Heart right ventricle (tissue), 16 donors: ENCODE measurements around the gene SCRN1. TPM values are rescaled to one million over a fixed set of nuclear protein-coding genes. Genes with fewer than 3 reads are reported as not detected.

ENCODE experiments used
- ATAC-seq, 8 donors: fragments of 200-7000 bp; cut with Tn5 transposase; one replicate each; pipeline ENCODE4 v1.9.1; 2020; ENCODE audit warnings: mild to moderate bottlenecking in 8 of 8, moderate library complexity in 8 of 8, moderate number of reproducible peaks in 1 of 8
- DNase-seq, 2 donors: peaks; one replicate each; pipeline ENCODE4 v3.0.0-alpha.2; 2020
- H3K27ac ChIP-seq, 10 donors: fragments of 200-600 bp; sonication (generic) in 2 of 10; one replicate each; pipeline versions ENCODE4 v1.5.0 to v1.8.0; 2020 to 2022; ENCODE audit warnings: mild to moderate bottlenecking in 3 of 10
- H3K27me3 ChIP-seq, 7 donors: fragments of 200-600 bp; one replicate each; pipeline ENCODE4 v1.8.0; 2021 to 2022; ENCODE audit warnings: mild to moderate bottlenecking in 2 of 7
- H3K36me3 ChIP-seq, 9 donors: fragments of 200-600 bp; sonication (generic) in 1 of 9; one replicate each; pipeline versions ENCODE4 v1.5.0 to v1.8.0; 2020 to 2022; ENCODE audit warnings: mild to moderate bottlenecking in 2 of 9
- H3K4me1 ChIP-seq, 9 donors: fragments of 200-600 bp; sonication (generic) in 1 of 9; one replicate each; pipeline versions ENCODE4 v1.5.0 to v1.8.0; 2020 to 2022; ENCODE audit warnings: mild to moderate bottlenecking in 4 of 9
- H3K4me3 ChIP-seq, 10 donors: fragments of 200-600 bp; sonication (generic) in 2 of 10; one replicate each; pipeline versions ENCODE4 v1.5.0 to v1.8.0; 2020 to 2022; ENCODE audit warnings: mild to moderate bottlenecking in 7 of 10, moderate library complexity in 2 of 10
- H3K9me3 ChIP-seq, 11 donors: fragments of 200-600 bp in 10 of 11; sonication (generic) in 2 of 11; one replicate each; pipeline versions ENCODE4 v1.5.0 to v1.8.0; 2013 to 2022; ENCODE audit warnings: mild to moderate bottlenecking in 2 of 11, control low read depth in 1 of 11, moderate library complexity in 1 of 11
- CTCF ChIP-seq, 9 donors: fragments of 200-600 bp; sonication (generic) in 2 of 9; IDR thresholded peaks; one replicate each; pipeline versions ENCODE4 v1.5.0 to v1.8.0; 2021 to 2022; ENCODE audit warnings: antibody characterized with exemption in 9 of 9, mild to moderate bottlenecking in 5 of 9, moderate library complexity in 1 of 9
- WGBS, 2 donors: extraction: QIAGEN DNeasy Blood & Tissue Kit; methylation state at CpG; one replicate each; pipeline ENCODE4 v1.1.7; 2013; ENCODE audit warnings: inconsistent platforms in 1 of 2; 5-methylcytosine and 5-hydroxymethylcytosine counted together
- intact Hi-C, 10 donors: fragments of 100-400 bp; cut with DNase I; formaldehyde crosslinking; loops; one replicate each; pipeline versions ENCODE4 v1.11.1 to v1.14.2; 2022
- polyA plus RNA-seq, 2 donors: library from polyadenylated mRNA; stranded (reverse); fragments of 200-250 nt; gene quantifications; one replicate each; pipeline ENCODE4 v1.2.3, GENCODE V29; 2013
- total RNA-seq, 10 donors: library from RNA; stranded (reverse); fragmentation: NEBNext Ultra II Directional in 3 of 10; extraction: Animal tissue kit (Norgen Biotek cat#: 25700) in 3 of 10; gene quantifications; one replicate each; pipeline versions ENCODE4 v1.2.1 to v1.2.4, GENCODE V29; 2021 to 2023
- donor health status: Arrhythmogenic right ventricular cardiomyopathy.
- donor health status: ischemic (EF 13 %, LVEDD 7.1; RV severe dilation, severe dysfunction).
- donor health status: healthy with polysubstance abuse.
- donor health status: DM: no; HTN: yes; CAD: no.
- donor health status: DM: no; HTN: no; CAD: no.
- donor health status: ischemic (EF 25% LVEDD 6.9; RV normal size, moderate dysfunction).
- donor health status: ischemic (EF 25% LVEDD 5.7; RV mildly dilated, moderate dysfunction).
- donor health status: healthy.
- donor health status: DM: yes; HTN: yes; CAD: no.
- donor health status: Ischemic cardiomyopathy.
- donor health status: ischemic (EF 35%, LVEDD 5.7; RV mildly dilated, moderate dysfunction).
- donor health status: nonischemic (EF 11% LVEDD 7.7; RV severe dilation, severe dysfunction).
- donor health status: DM: yes; HTN: yes; CAD: no.
- donor health status: PGD.
- donor health status: ischemic (EF 29% LVEDD 5.4; RV normal size, mild dysfunction).
- donor health status: nonischemic (EF 23%, LVEDD 6.1; RV moderate dilation, normal function).

The SCRN1 gene
- total and polyA plus RNA-seq, 12 donors, result 3.1 to 36.8 (median 20.5) TPM

GRCh38 chr7:29896685-29897411 lies 92.8 kb downstream of the SCRN1 start:
- Histone ChIP-seq H3K27me3 (no peaks in the 10 kb centered on the region), H3K36me3 (no peaks in the 10 kb centered on the region), H3K27ac (no peak overlapping the region), H3K9me3 (peaks cover 0 to 11% (median 0%) of the 10 kb centered on the region in 11 donors), H3K4me3 (no peak overlapping the region), H3K4me1 (no peaks in the 10 kb centered on the region)
- intact Hi-C loops, result no loop called here
- DNase-seq (no peak), ATAC-seq (no peak)
- no peak for TF ChIP-seq CTCF (IDR thresholded peaks at IDR 0.05)
- 96 to 97% methylated on average over 2 of the region's 2 CpGs for WGBS, 2 donors

- Histone ChIP-seq H3K9me3 (peaks cover 0 to 11% (median 0%) of the 10 kb centered on the region in 11 donors), H3K27me3 (no peaks in the 10 kb centered on the region), H3K36me3 (no peaks in the 10 kb centered on the region), H3K27ac (no peak overlapping the region), H3K4me3 (no peak overlapping the region), H3K4me1 (no peaks in the 10 kb centered on the region)
- no peak for ATAC-seq
- WGBS, 2 donors, result 79 to 80% methylated on average over 6 of the region's 6 CpGs
- DNase-seq, result no peak
- intact Hi-C loops, result no loop called here
- TF ChIP-seq CTCF (IDR thresholded peaks at IDR 0.05), result no peak
Measured at GRCh38 chr7:29895559-29895958, 94.0 kb downstream of the SCRN1 start.

GRCh38 chr7:29894256-29894655 lies 95.3 kb downstream of the SCRN1 start:
- intact Hi-C loops, result no loop called here
- 89% methylated on average over 2 of the region's 2 CpGs for WGBS, 2 donors

GRCh38 chr7:29893351-29893965 lies 96.1 kb downstream of the SCRN1 start:
- DNase-seq (no peak), ATAC-seq (no peak)
- Histone ChIP-seq H3K4me1 (no peaks in the 10 kb centered on the region), H3K27me3 (no peaks in the 10 kb centered on the region), H3K4me3 (no peak overlapping the region), H3K36me3 (peaks cover 0 to 8% (median 0%) of the 10 kb centered on the region in 9 donors), H3K27ac (no peak overlapping the region), H3K9me3 (peaks cover 0 to 7% (median 0%) of the 10 kb centered on the region in 11 donors)
- no peak for TF ChIP-seq CTCF (IDR thresholded peaks at IDR 0.05)
- WGBS, 2 donors, result 83 to 89% methylated on average over 6 of the region's 6 CpGs
- intact Hi-C loops, result no loop called here

More at GRCh38 chr7:29894256-29894655, 95.3 kb downstream of the SCRN1 start:
- Histone ChIP-seq H3K9me3 (peaks cover 0 to 11% (median 0%) of the 10 kb centered on the region in 11 donors), H3K36me3 (peaks cover 0 to 8% (median 0%) of the 10 kb centered on the region in 9 donors), H3K27ac (no peak overlapping the region), H3K4me1 (no peaks in the 10 kb centered on the region), H3K4me3 (no peak overlapping the region), H3K27me3 (no peaks in the 10 kb centered on the region)
- no peak for TF ChIP-seq CTCF (IDR thresholded peaks at IDR 0.05)
- DNase-seq (no peak), ATAC-seq (no peak)
